Left ventricle myocardium inferior (tissue), 1 donor: ENCODE data around the gene COMMD9. TPM values are rescaled to one million over a fixed set of nuclear protein-coding genes. Genes with fewer than 3 reads are reported as not detected.

Source experiments
- DNase-seq: peaks from one replicate; pipeline ENCODE4 v3.0.0-alpha.2; 2020
- H3K27ac ChIP-seq: fragments of 200-600 bp; replicated peaks from 2 replicates; pipeline ENCODE4 v1.8.0; 2021
- H3K27me3 ChIP-seq: fragments of 200-600 bp; 2 replicates; pipeline ENCODE4 v1.8.0; 2021; ENCODE audit warnings: low read depth
- H3K36me3 ChIP-seq: fragments of 200-600 bp; 2 replicates; pipeline ENCODE4 v1.8.0; 2021
- H3K4me1 ChIP-seq: fragments of 200-600 bp; 2 replicates; pipeline ENCODE4 v1.8.0; 2021
- H3K4me3 ChIP-seq: fragments of 200-600 bp; 2 replicates; pipeline ENCODE4 v1.8.0; 2021; ENCODE audit warnings: mild to moderate bottlenecking, moderate library complexity
- H3K9me3 ChIP-seq: fragments of 200-600 bp; replicated peaks from 2 replicates; pipeline ENCODE4 v1.8.0; 2021
- CTCF ChIP-seq: fragments of 200-600 bp; IDR thresholded peaks from 2 replicates; pipeline ENCODE4 v1.8.0; 2021; ENCODE audit warnings: antibody characterized with exemption, mild to moderate bottlenecking, borderline replicate concordance
- intact Hi-C: fragments of 100-400 bp; cut with micrococcal nuclease; formaldehyde crosslinking; loops from one replicate; pipeline ENCODE4 v1.11.0; 2022
- total RNA-seq: library from RNA; stranded (reverse); fragmentation: NEBNext Ultra II Directional; extraction: Animal tissue kit (Norgen Biotek cat#: 25700); gene quantifications from one replicate; pipeline ENCODE4 v1.2.1, GENCODE V29; 2021
- donor health status: DM: no; HTN: yes; CAD: no; lungs with severe emphysema.

The COMMD9 gene
- total RNA-seq, 1 donor from 2014 or later = 58.0 TPM

GRCh38 chr11:36230779-36231699, 58.2 kb downstream of the COMMD9 start:
- Histone ChIP-seq H3K4me1 (peaks cover 17% of the 10 kb centered on the region), H3K27me3 (no peaks in the 10 kb centered on the region), H3K36me3 (no peaks in the 10 kb centered on the region), H3K27ac (peak overlapping the region; percentile 30), H3K4me3 (no peak overlapping the region), H3K9me3 (no peaks in the 10 kb centered on the region)
- intact Hi-C loops = no loop called here
- no peak for DNase-seq
- no peak for TF ChIP-seq CTCF

DNA sequence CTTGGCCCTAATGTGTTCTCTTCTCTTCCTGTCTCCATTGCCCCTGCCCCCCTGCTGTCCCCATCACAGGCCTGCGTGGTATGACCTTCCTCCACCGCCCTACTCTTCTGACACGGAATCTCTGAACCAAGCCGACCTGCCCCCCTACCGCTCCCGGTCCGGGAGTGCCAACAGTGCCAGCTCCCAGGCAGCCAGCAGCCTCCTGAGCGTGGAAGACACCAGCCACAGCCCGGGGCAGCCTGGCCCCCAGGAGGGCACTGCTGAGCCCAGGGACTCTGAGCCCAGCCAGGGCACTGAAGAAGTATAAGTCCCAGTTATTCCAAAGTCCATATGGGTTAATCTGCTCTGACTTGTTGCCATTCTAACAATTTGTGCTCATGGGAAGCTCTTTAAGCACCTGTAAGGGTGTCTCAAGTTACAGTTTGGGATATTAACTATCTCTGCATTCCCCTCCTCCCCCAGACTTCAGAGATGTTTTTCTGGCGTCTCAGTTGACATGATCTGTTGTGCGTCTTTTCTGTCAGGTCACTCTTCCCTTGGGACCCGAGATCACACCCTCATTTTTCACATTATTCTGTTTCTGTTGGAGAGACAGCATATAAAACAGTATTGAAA, 60.0 kb downstream of the COMMD9 start:
- H3K27me3 ChIP-seq = peaks cover 4% of the 10 kb centered on the region
- H3K27ac ChIP-seq = no peak overlapping the region
- no peaks in the 10 kb centered on the region for H3K9me3 ChIP-seq
- TF ChIP-seq CTCF = no peak
- no peaks in the 10 kb centered on the region for H3K36me3 ChIP-seq
- H3K4me1 ChIP-seq = peaks cover 17% of the 10 kb centered on the region
- intact Hi-C loops = no loop called here
- H3K4me3 ChIP-seq = no peak overlapping the region
- DNase-seq = no peak

- no peak for TF ChIP-seq CTCF
- no peak for DNase-seq
- Histone ChIP-seq H3K36me3 (no peaks in the 10 kb centered on the region), H3K4me3 (no peak overlapping the region), H3K9me3 (no peaks in the 10 kb centered on the region), H3K4me1 (peaks cover 17% of the 10 kb centered on the region), H3K27me3 (peaks cover 4% of the 10 kb centered on the region), H3K27ac (no peak overlapping the region)
- intact Hi-C loops = no loop called here
Observed at GRCh38 chr11:36228689-36229088, 60.5 kb downstream of the COMMD9 start.

- intact Hi-C loops = no loop called here
- no peak overlapping the region for H3K27ac ChIP-seq
- no peak for TF ChIP-seq CTCF
Observed at GRCh38 chr11:36227044-36227443, 62.2 kb downstream of the COMMD9 start.

DNA sequence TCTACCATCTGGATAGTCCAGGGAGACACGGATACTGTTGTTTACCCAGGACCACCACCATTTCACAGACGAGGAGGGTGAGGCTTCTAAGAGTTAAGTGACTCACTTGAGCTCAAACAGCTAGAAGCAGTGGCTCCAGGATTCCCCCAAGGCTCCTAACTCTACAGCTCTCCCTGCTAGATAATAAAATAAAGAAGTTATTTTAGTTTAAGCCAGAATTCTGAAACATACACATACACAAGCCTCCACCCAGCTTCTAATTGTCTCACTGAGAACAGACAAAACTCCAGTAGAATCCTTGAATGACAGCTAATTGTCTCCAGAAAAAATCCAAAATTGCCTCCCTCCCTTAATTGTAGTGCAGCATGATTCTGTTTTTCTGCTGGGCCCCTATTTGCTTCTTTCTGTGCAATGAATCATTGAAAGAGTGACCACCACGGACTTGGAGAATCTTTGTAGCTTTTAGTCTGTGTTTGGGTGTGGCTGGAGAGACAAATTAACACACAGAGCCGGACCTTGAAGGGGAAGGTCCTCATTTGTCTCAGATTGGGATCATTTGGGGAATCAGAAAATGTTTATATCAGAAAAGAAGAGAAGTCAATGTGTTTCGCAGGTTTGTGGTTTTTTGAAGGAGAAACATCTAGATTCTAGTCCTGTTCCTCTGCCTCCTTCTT, 64.9 kb downstream of the COMMD9 start:
- Histone ChIP-seq H3K4me1 (no peaks in the 10 kb centered on the region), H3K4me3 (no peak overlapping the region), H3K27me3 (peaks cover 4% of the 10 kb centered on the region), H3K36me3 (no peaks in the 10 kb centered on the region), H3K27ac (no peak overlapping the region), H3K9me3 (peaks cover 15% of the 10 kb centered on the region)
- DNase-seq = no peak
- intact Hi-C loops = no loop called here
- no peak for TF ChIP-seq CTCF

More at GRCh38 chr11:36227044-36227443, 62.2 kb downstream of the COMMD9 start:
- Histone ChIP-seq H3K36me3 (no peaks in the 10 kb centered on the region), H3K4me3 (no peak overlapping the region), H3K4me1 (peaks cover 17% of the 10 kb centered on the region), H3K9me3 (no peaks in the 10 kb centered on the region), H3K27me3 (peaks cover 4% of the 10 kb centered on the region)
- DNase-seq = no peak
